Measurements from ENCODE around the gene LRRC4. TPM values are rescaled to one million over a fixed set of nuclear protein-coding genes. Genes with fewer than 3 reads are reported as not detected.

LRRC4 gene
- total and polyA plus RNA-seq, 12 donors = 0.75 to 7.3 (median 3.1) TPM

GRCh38 chr7:128008141-128008540, 23.1 kb downstream of the LRRC4 start:
- 59 to 75% methylated on average over 5 of the region's 5 CpGs for WGBS, 2 donors
- ATAC-seq = no peak

GRCh38 chr7:128007303-128007680, 23.9 kb downstream of the LRRC4 start:
- no peak for TF ChIP-seq CTCF (IDR thresholded peaks at IDR 0.05)
- H3K27me3 ChIP-seq = no peaks in the 10 kb centered on the region
- H3K4me1 ChIP-seq = peaks cover 5 to 58% (median 29%) of the 10 kb centered on the region in 9 donors
- WGBS, 2 donors = 75 to 89% methylated on average over 3 of the region's 3 CpGs
- no peak overlapping the region for H3K27ac ChIP-seq
- peaks cover 0 to 16% (median 0%) of the 10 kb centered on the region in 9 donors for H3K36me3 ChIP-seq
- DNase-seq (no peak), ATAC-seq (no peak)
- intact Hi-C loops (cut with DNase I) = no loop called here
- no peaks in the 10 kb centered on the region for H3K9me3 ChIP-seq
- no peak overlapping the region for H3K4me3 ChIP-seq

More at GRCh38 chr7:128008141-128008540, 23.1 kb downstream of the LRRC4 start:
- Histone ChIP-seq H3K27me3 (no peaks in the 10 kb centered on the region), H3K36me3 (peaks cover 0 to 24% (median 0%) of the 10 kb centered on the region in 9 donors), H3K27ac (no peak overlapping the region), H3K4me1 (peaks cover 5 to 58% (median 29%) of the 10 kb centered on the region in 9 donors), H3K4me3 (no peak overlapping the region), H3K9me3 (no peaks in the 10 kb centered on the region)
- intact Hi-C loops (cut with DNase I) = no loop called here
- TF ChIP-seq CTCF (IDR thresholded peaks at IDR 0.05) = no peak
- DNase-seq = no peak

GRCh38 chr7:128006550-128007302, 24.5 kb downstream of the LRRC4 start:
- H3K27ac ChIP-seq = no peak overlapping the region
- no peaks in the 10 kb centered on the region for H3K9me3 ChIP-seq
- no peak for DNase-seq
- no peak overlapping the region for H3K4me3 ChIP-seq
- no peaks in the 10 kb centered on the region for H3K27me3 ChIP-seq
- ATAC-seq = no peak
- TF ChIP-seq CTCF (IDR thresholded peaks at IDR 0.05) = no peak
- peaks cover 5 to 55% (median 29%) of the 10 kb centered on the region in 9 donors for H3K4me1 ChIP-seq
- intact Hi-C loops (cut with DNase I) = no loop called here
- peaks cover 0 to 12% (median 0%) of the 10 kb centered on the region in 9 donors for H3K36me3 ChIP-seq
- WGBS, 2 donors = 96 to 97% methylated on average over 8 of the region's 8 CpGs

- intact Hi-C loops (cut with DNase I) = no loop called here
Measured at GRCh38 chr7:128005759-128006159, 25.5 kb downstream of the LRRC4 start.

More at GRCh38 chr7:128005759-128006159, 25.5 kb downstream of the LRRC4 start:
- peak in 1 of 8 donors; percentile 18 for ATAC-seq
- Histone ChIP-seq H3K36me3 (peaks cover 0 to 12% (median 0%) of the 10 kb centered on the region in 9 donors), H3K4me3 (no peak overlapping the region), H3K27ac (no peak overlapping the region), H3K9me3 (no peaks in the 10 kb centered on the region), H3K27me3 (no peaks in the 10 kb centered on the region), H3K4me1 (peaks cover 5 to 53% (median 20%) of the 10 kb centered on the region in 9 donors)
- no peak for DNase-seq
- 72 to 77% methylated on average over 3 of the region's 3 CpGs for WGBS, 2 donors
- no peak for TF ChIP-seq CTCF (IDR thresholded peaks at IDR 0.05)
